Natural killer cell treated with Interleukin-12 subunit alpha and Interleukin-12 subunit beta and Interleukin-15 and Interleukin-18, amount 100 ng/mL, for 72 hours (primary cell): ENCODE results near the gene PCDHB9. TPM values are rescaled to one million over a fixed set of nuclear protein-coding genes. Genes with fewer than 3 reads are reported as not detected.
"Not testable (repeated sequence)": the region's sequence is repeated elsewhere in the genome, so short reads cannot be mapped to it uniquely, and the experiment has no call there.

ENCODE experiments used
- ATAC-seq, 2 donors: fragments of 150-1000 bp; cut with Tn5 transposase in 1 of 2; sonication (Bioruptor Pico), chemical (Tn5 transposase) in 1 of 2; 2 replicates each; pipeline ENCODE4 v1.10.0; 2021
- DNase-seq: peaks from one replicate; pipeline ENCODE4 v3.0.0; 2022; ENCODE audit warnings: low spot score
- H3K27ac Mint-ChIP-seq, 2 donors: 1 replicate in 1 of 2; 2 replicates in 1 of 2; pipeline ENCODE4 v1.8.0; 2022; ENCODE audit warnings: mixed read lengths in 2 of 2, mild to moderate bottlenecking in 1 of 2, moderate library complexity in 1 of 2
- H3K27me3 Mint-ChIP-seq, 2 donors: 1 replicate in 1 of 2; 2 replicates in 1 of 2; pipeline ENCODE4 v1.8.0; 2022; ENCODE audit warnings: mixed read lengths in 2 of 2
- H3K36me3 Mint-ChIP-seq: one replicate; pipeline ENCODE4 v1.8.0; 2022; ENCODE audit warnings: mixed read lengths
- H3K4me1 Mint-ChIP-seq, 2 donors: 1 replicate in 1 of 2; 2 replicates in 1 of 2; pipeline ENCODE4 v1.8.0; 2022; ENCODE audit warnings: low read depth in 2 of 2, mixed read lengths in 2 of 2, mild to moderate bottlenecking in 1 of 2
- H3K4me3 Mint-ChIP-seq: one replicate; pipeline ENCODE4 v1.8.0; 2022; ENCODE audit warnings: mixed read lengths
- H3K9me3 Mint-ChIP-seq: 2 replicates; pipeline ENCODE4 v1.8.0; 2022; ENCODE audit warnings: mixed read lengths
- total RNA-seq, 2 donors: library from RNA; stranded (reverse); gene quantifications; one replicate each; pipeline ENCODE4 v1.2.3, GENCODE V29; 2022

The PCDHB9 gene
- total RNA-seq, 2 donors from 2014 or later, result 0.17 TPM; not detected in 1

DNA sequence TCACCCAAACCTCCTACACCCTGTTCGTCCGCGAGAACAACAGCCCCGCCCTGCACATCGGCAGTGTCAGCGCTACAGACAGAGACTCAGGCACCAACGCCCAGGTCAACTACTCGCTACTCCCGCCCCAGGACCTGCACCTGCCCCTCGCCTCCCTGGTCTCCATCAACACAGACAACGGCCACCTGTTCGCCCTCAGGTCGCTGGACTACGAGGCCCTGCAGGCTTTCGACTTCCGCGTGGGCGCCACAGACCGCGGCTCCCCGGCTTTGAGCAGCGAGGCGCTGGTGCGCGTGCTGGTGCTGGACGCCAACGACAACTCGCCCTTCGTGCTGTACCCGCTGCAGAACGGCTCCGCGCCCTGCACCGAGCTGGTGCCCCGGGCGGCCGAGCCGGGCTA is 14.2 kb downstream of the PCDHB9 start:
- DNase-seq, H3K4me1 Mint-ChIP-seq: not testable (repeated sequence)
- H3K27me3 Mint-ChIP-seq, result peaks cover 5 to 27% of the 10 kb centered on the region in 2 donors

DNA sequence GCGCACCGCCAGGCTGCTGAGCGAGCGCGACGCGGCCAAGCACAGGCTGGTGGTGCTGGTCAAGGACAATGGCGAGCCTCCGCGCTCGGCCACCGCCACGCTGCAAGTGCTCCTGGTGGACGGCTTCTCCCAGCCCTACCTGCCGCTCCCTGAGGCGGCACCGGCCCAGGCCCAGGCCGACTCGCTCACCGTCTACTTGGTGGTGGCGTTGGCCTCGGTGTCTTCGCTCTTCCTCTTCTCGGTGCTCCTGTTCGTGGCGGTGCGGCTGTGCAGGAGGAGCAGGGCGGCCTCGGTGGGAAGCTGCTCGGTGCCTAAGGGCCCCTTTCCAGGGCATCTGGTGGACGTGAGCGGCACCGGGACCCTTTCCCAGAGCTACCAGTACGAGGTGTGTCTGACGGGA is 14.7 kb downstream of the PCDHB9 start:
- not testable (repeated sequence) for ATAC-seq, H3K4me1 Mint-ChIP-seq, H3K4me3 Mint-ChIP-seq, DNase-seq, H3K9me3 Mint-ChIP-seq, H3K27ac Mint-ChIP-seq
- H3K27me3 Mint-ChIP-seq, result peaks cover 5 to 24% of the 10 kb centered on the region in 2 donors
- H3K36me3 Mint-ChIP-seq, result peaks cover 16% of the 10 kb centered on the region

More for the DNA sequence above, 14.2 kb downstream of the PCDHB9 start:
- not testable (repeated sequence) for ATAC-seq, H3K4me3 Mint-ChIP-seq, H3K9me3 Mint-ChIP-seq, H3K27ac Mint-ChIP-seq
- H3K36me3 Mint-ChIP-seq, result peaks cover 22% of the 10 kb centered on the region

DNA sequence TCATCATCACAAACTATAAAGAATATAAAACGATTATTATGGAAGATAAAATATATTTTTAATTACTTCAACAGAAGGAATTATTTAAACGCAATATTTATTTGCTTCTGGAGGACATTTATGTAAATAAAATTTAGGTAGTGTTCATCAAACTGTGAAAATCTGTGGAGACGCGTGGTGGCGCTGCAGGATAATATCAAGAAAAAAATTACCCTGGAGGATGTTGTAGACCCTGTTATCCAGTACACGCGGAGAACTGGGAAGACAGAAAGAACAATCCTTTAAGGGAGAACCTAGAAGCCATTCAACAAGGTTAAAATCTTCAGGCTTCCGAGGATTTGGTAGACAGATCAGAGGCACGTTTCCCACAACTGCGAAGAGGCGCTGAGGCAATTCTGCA is 21.5 kb downstream of the PCDHB9 start, which contains the start of gene PCDHB12:
PCDHB12 (plus strand) TSS at position 242 of the 400 bp plus-strand sequence. CDS start 189 bp downstream, outside the sequence.
- Mint-ChIP-seq H3K4me3 (no peak within 1 kb of the TSS), H3K27me3 (peaks cover 14 to 37% of the 10 kb centered on the region in 2 donors), H3K9me3 (no peaks in the 10 kb centered on the region), H3K27ac (no peak within 1 kb of the TSS), H3K4me1 (no peaks in the 10 kb centered on the region), H3K36me3 (no peaks in the 10 kb centered on the region)
- ATAC-seq (no peak), DNase-seq (no peak)

DNA sequence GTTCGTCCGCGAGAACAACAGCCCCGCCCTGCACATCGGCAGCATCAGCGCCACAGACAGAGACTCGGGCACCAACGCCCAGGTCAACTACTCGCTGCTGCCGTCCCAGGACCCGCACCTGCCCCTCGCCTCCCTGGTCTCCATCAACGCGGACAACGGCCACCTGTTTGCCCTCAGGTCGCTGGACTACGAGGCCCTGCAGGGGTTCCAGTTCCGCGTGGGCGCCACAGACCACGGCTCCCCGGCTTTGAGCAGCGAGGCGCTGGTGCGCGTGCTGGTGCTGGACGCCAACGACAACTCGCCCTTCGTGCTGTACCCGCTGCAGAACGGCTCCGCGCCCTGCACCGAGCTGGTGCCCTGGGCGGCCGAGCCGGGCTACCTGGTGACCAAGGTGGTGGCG is 23.3 kb downstream of the PCDHB9 start:
- peaks cover 17 to 37% of the 10 kb centered on the region in 2 donors for H3K27me3 Mint-ChIP-seq
- not testable (repeated sequence) for H3K27ac Mint-ChIP-seq, H3K9me3 Mint-ChIP-seq, DNase-seq, H3K36me3 Mint-ChIP-seq, ATAC-seq, H3K4me1 Mint-ChIP-seq, H3K4me3 Mint-ChIP-seq

DNA sequence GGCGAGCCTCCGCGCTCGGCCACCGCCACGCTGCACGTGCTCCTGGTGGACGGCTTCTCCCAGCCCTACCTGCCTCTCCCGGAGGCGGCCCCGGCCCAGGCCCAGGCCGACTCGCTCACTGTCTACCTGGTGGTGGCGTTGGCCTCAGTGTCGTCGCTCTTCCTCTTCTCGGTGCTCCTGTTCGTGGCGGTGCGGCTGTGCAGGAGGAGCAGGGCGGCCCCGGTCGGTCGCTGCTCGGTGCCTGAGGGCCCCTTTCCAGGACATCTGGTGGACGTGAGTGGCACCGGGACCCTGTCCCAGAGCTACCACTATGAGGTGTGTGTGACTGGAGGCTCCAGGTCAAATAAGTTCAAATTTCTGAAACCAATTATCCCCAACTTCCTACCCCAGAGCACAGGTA is 23.9 kb downstream of the PCDHB9 start:
- not testable (repeated sequence) for H3K4me1 Mint-ChIP-seq, ATAC-seq, DNase-seq, H3K27ac Mint-ChIP-seq, H3K36me3 Mint-ChIP-seq, H3K9me3 Mint-ChIP-seq, H3K4me3 Mint-ChIP-seq
- H3K27me3 Mint-ChIP-seq, result peaks cover 17 to 37% of the 10 kb centered on the region in 2 donors

DNA sequence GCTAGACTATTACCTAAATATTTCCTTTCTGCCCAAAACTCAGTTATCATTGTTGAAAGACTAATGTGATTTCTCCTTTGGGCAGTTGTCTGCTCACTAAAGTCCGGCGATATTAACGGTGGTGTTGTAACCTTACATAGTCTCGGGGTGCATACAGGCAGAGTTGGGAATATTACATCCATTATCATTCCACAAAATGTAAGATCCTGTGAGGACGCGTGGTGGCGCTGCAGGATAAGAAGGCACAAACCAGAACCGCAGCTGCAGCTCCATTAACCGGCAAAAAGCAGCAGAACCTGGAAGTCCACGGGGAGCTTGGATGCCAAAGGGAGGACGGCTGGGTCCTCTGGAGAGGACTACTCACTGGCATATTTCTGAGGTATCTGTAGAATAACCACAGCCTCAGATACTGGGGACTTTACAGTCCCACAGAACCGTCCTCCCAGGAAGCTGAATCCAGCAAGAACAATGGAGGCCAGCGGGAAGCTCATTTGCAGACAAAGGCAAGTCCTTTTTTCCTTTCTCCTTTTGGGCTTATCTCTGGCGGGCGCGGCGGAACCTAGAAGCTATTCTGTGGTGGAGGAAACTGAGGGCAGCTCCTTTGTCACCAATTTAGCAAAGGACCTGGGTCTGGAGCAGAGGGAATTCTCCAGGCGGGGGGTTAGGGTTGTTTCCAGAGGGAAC is 26.8 kb downstream of the PCDHB9 start, which contains the start of gene PCDHB13:
PCDHB13 (plus strand) TSS at position 264 of the 684 bp plus-strand sequence; CDS start at position 469, 205 bp downstream.
- ATAC-seq, H3K9me3 Mint-ChIP-seq, DNase-seq, H3K4me3 Mint-ChIP-seq, H3K4me1 Mint-ChIP-seq, H3K27ac Mint-ChIP-seq: not testable (repeated sequence)
- peaks cover 11% of the 10 kb centered on the region for H3K36me3 Mint-ChIP-seq
- peaks cover 15 to 26% of the 10 kb centered on the region in 2 donors for H3K27me3 Mint-ChIP-seq

DNA sequence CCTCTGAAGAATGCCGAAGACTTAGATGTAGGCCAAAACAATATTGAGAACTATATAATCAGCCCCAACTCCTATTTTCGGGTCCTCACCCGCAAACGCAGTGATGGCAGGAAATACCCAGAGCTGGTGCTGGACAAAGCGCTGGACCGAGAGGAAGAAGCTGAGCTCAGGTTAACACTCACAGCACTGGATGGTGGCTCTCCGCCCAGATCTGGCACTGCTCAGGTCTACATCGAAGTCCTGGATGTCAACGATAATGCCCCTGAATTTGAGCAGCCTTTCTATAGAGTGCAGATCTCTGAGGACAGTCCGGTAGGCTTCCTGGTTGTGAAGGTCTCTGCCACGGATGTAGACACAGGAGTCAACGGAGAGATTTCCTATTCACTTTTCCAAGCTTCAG is 27.6 kb downstream of the PCDHB9 start:
- H3K9me3 Mint-ChIP-seq, H3K4me1 Mint-ChIP-seq, H3K4me3 Mint-ChIP-seq, ATAC-seq, H3K27ac Mint-ChIP-seq, DNase-seq: not testable (repeated sequence)
- H3K27me3 Mint-ChIP-seq, result peaks cover 14 to 22% of the 10 kb centered on the region in 2 donors
- H3K36me3 Mint-ChIP-seq, result peaks cover 11% of the 10 kb centered on the region

DNA sequence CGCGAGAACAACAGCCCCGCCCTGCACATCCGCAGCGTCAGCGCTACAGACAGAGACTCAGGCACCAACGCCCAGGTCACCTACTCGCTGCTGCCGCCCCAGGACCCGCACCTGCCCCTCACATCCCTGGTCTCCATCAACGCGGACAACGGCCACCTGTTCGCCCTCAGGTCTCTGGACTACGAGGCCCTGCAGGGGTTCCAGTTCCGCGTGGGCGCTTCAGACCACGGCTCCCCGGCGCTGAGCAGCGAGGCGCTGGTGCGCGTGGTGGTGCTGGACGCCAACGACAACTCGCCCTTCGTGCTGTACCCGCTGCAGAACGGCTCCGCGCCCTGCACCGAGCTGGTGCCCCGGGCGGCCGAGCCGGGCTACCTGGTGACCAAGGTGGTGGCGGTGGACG is 28.5 kb downstream of the PCDHB9 start:
- H3K9me3 Mint-ChIP-seq, H3K4me3 Mint-ChIP-seq, H3K27ac Mint-ChIP-seq, H3K4me1 Mint-ChIP-seq, DNase-seq, ATAC-seq: not testable (repeated sequence)
- Mint-ChIP-seq H3K36me3 (peaks cover 18% of the 10 kb centered on the region), H3K27me3 (peaks cover 14 to 31% of the 10 kb centered on the region in 2 donors)

DNA sequence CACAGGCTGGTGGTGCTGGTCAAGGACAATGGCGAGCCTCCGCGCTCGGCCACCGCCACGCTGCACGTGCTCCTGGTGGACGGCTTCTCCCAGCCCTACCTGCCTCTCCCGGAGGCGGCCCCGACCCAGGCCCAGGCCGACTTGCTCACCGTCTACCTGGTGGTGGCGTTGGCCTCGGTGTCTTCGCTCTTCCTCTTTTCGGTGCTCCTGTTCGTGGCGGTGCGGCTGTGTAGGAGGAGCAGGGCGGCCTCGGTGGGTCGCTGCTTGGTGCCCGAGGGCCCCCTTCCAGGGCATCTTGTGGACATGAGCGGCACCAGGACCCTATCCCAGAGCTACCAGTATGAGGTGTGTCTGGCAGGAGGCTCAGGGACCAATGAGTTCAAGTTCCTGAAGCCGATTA is 29.1 kb downstream of the PCDHB9 start:
- H3K4me3 Mint-ChIP-seq, H3K9me3 Mint-ChIP-seq, H3K4me1 Mint-ChIP-seq, H3K27ac Mint-ChIP-seq, ATAC-seq, DNase-seq: not testable (repeated sequence)
- Mint-ChIP-seq H3K27me3 (peaks cover 11 to 34% of the 10 kb centered on the region in 2 donors), H3K36me3 (peaks cover 18% of the 10 kb centered on the region)

DNA sequence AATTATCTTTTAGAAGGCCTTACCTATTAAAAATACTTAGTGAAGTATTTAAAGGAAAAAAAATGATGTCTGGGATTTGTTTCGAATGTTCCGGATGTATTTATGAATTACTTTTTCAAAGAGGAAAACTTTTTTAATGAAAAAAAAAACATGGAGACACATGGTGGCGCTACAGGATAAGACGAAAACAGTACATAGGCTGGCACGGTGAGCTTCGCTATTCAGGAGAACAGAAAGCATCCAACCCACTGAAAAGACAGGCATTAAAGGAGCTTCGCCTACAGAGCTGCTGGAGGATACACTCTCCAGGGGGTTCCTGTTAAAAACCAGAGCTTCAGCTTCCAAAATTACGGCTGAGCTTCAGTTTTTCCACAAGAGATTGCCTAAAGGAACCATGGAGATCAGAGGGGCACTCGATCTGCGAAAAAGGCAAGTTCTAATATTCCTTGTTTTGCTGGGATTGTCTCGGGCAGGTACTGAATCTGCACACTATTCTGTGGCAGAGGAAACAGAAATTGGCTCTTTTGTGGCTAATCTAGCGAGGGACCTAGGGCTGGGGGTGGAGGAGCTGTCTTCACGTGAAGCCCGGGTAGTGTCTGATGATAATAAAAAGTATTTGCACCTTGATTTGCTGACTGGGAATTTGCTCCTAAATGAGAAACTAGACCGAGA is 36.3 kb downstream of the PCDHB9 start, which contains the start of gene PCDHB14:
PCDHB14 (plus strand) TSS at position 232 of the 672 bp plus-strand sequence; CDS start at position 395, 163 bp downstream.
- no peak within 1 kb of the TSS for H3K4me3 Mint-ChIP-seq
- no peak for DNase-seq

DNA sequence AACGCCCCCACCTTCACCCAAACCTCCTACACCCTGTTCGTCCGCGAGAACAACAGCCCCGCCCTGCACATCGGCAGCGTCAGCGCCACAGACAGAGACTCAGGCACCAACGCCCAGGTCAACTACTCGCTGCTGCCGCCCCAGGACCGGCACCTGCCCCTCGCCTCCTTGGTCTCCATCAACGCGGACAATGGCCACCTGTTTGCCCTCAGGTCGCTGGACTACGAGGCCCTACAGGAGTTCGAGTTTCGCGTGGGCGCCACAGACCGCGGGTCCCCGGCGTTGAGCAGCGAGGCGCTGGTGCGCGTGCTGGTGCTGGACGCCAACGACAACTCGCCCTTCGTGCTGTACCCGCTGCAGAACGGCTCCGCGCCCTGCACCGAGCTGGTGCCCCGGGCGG is 37.9 kb downstream of the PCDHB9 start:
- peaks cover 12 to 29% of the 10 kb centered on the region in 2 donors for H3K27me3 Mint-ChIP-seq
- ATAC-seq, H3K36me3 Mint-ChIP-seq, H3K4me1 Mint-ChIP-seq, H3K4me3 Mint-ChIP-seq, H3K27ac Mint-ChIP-seq, H3K9me3 Mint-ChIP-seq, DNase-seq: not testable (repeated sequence)

More for the DNA sequence above, 36.3 kb downstream of the PCDHB9 start, which contains the start of gene PCDHB14:
- Mint-ChIP-seq H3K27ac (no peak within 1 kb of the TSS), H3K36me3 (peaks cover 11% of the 10 kb centered on the region), H3K4me1 (no peaks in the 10 kb centered on the region), H3K9me3 (peaks cover 4% of the 10 kb centered on the region), H3K27me3 (peaks cover 12 to 35% of the 10 kb centered on the region in 2 donors)
- no peak for ATAC-seq

DNA sequence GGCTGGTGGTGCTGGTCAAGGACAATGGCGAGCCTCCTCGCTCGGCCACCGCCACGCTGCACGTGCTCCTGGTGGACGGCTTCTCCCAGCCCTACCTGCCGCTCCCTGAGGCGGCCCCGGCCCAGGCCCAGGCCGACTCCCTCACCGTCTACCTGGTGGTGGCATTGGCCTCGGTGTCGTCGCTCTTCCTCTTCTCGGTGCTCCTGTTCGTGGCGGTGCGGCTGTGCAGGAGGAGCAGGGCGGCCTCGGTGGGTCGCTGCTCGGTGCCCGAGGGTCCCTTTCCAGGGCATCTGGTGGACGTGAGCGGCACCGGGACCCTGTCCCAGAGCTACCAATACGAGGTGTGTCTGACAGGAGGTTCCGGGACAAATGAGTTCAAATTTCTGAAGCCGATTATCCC is 38.5 kb downstream of the PCDHB9 start:
- peaks cover 12 to 23% of the 10 kb centered on the region in 2 donors for H3K27me3 Mint-ChIP-seq
- H3K36me3 Mint-ChIP-seq, H3K9me3 Mint-ChIP-seq, H3K27ac Mint-ChIP-seq, H3K4me3 Mint-ChIP-seq, H3K4me1 Mint-ChIP-seq, DNase-seq, ATAC-seq: not testable (repeated sequence)

DNA sequence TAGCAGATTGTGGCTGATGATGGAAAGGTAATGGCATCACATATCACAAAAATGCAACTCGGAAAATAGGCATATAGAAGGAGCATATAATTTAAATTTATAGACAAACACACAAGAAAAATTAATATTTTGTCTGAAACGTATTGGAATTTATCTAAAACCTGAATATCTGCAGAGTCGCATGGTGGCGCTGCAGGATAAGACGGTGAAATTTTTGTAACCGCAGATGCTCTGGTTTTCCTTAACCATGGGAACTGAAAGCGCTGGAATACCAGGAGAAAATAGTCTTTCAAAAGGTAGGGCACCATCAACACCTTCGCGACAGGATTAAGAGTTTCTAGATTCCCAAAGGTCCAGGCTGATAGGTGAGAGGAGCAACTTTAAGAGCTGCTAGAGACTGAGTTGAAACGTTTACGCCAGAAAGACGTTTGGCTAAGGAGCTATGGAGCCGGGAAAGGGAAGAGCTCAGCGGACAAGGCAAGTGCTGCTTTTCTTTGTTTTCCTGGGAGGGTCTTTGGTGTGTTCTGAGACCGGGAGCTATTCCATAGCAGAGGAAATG is 47.2 kb downstream of the PCDHB9 start:
- ATAC-seq (no peak), DNase-seq (no peak)
- Mint-ChIP-seq H3K27ac (no peak overlapping the region), H3K4me1 (no peaks in the 10 kb centered on the region), H3K27me3 (peaks cover 0 to 11% of the 10 kb centered on the region in 2 donors), H3K36me3 (peaks cover 15% of the 10 kb centered on the region), H3K9me3 (peaks cover 12% of the 10 kb centered on the region), H3K4me3 (no peak overlapping the region)
